Erythroblast (primary cell): Measurements from ENCODE around the gene EDNRA.

Source experiments
- DNase-seq, 2 experiments: peaks; one replicate each; lab custom pipeline; 2025; lab: John Stamatoyannopoulos, UW
- GATA1 ChIP-seq: IDR thresholded peaks from 2 replicates; pipeline ENCODE4 v1.6.1; 2011; ENCODE audit warnings: low read depth, mild to moderate bottlenecking, control low read depth, low read length, moderate library complexity
- POLR2A ChIP-seq: IDR thresholded peaks from 2 replicates; pipeline ENCODE4 v1.6.1; 2011; ENCODE audit warnings: mild to moderate bottlenecking, low read length

Gene EDNRA

GRCh38 chr4:147485167-147485566 lies 4.3 kb downstream of the EDNRA start:
- TF ChIP-seq POLR2A (no peak), GATA1 (no peak)
- no peak for DNase-seq

GRCh38 chr4:147487616-147488015 lies 6.7 kb downstream of the EDNRA start:
- no peak for DNase-seq
- TF ChIP-seq POLR2A = no peak
- TF ChIP-seq GATA1 = no peak

DNA sequence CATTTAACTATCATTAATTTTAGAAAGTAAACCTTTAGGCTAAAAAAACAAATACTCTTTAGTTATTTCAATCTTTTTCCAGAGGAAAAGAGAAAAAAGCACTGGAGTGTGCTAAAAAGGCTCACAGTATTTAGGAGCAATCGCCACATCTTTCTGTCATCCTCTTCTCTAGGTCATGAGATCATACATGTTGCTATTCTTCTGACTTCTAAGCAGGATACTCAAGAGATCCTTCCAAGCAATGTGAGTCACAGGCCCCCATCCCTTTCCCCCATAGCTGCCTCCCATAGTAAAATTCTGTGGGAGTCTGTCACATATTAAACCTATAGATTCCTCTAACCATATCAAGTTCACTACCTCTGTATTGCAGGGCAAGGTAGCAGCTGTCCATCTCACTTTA lies 7.7 kb downstream of the EDNRA start:
- no peak for TF ChIP-seq GATA1
- no peak for TF ChIP-seq POLR2A
- DNase-seq = no peak

GRCh38 chr4:147491086-147491485 lies 10.2 kb downstream of the EDNRA start:
- DNase-seq = no peak
- TF ChIP-seq POLR2A (no peak), GATA1 (no peak)

- no peak for DNase-seq
- TF ChIP-seq GATA1 (no peak), POLR2A (no peak)
These were observed 11.4 kb downstream of the EDNRA start for GRCh38 chr4:147492306-147492705.

DNA sequence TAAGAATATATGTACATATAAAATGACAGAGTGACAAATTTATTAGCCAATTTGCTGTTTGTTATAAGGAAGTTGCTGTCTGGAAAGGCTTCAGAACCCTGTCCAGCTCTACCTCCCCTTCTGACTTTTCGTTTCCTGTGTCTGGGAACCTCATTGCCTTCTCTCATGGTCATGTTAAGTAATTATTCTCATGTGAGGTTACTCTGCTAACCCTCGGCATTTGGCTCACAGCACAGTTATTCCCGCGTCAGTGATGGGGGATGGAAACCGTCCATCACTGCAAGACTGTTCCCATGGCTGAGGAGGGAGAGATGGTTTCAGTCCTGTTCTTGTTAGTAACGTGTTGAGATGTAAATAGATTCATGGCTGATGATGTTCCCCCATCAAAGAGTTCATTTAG lies 11.9 kb downstream of the EDNRA start:
- TF ChIP-seq POLR2A = no peak
- TF ChIP-seq GATA1 = no peak
- no peak for DNase-seq

DNA sequence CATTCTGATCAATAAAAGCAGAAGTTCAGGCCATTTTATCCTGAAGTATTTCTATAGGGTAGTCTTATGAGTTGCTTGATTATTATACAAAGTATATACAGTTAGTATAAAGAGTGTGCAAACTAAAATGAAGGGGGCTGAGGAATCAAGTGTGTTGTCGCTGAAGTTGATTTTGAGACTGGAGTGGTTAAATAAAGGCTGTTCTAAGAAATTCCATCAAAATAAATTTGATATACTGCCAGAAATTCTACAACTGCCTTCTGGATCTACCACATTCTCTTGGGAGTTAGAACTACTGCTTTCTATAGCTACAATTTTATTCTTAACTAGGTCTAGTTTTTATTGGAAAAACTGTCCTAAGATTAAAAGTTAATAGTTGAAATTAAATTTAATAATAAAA lies 12.4 kb downstream of the EDNRA start:
- DNase-seq = no peak
- TF ChIP-seq GATA1 (no peak), POLR2A (no peak)

DNA sequence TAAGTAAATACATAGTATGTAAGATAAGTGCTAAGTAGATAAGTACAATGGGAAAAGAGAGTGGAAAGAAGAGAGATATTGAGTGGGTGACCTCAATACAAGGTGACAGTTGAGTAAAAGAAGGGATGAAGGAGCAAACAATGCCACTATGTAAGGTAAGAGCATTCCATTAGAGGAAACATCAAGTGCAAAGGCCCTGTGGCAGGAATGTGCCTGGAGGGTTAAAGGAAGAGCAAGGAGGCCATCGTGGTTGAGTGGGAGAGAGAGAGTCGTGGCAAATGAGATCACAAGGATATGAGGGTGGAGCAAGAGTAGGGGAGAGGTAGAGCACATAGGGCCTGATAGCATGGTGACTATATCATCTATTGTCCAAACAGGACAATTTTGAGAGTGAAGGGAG lies 13.4 kb downstream of the EDNRA start:
- no peak for TF ChIP-seq GATA1
- no peak for TF ChIP-seq POLR2A
- DNase-seq = no peak

- TF ChIP-seq POLR2A (no peak), GATA1 (no peak)
- DNase-seq = no peak
These were observed 15.6 kb downstream of the EDNRA start for GRCh38 chr4:147496500-147496899.

GRCh38 chr4:147498031-147498660 lies 17.2 kb downstream of the EDNRA start:
- TF ChIP-seq POLR2A (no peak), GATA1 (no peak)
- no peak for DNase-seq

DNA sequence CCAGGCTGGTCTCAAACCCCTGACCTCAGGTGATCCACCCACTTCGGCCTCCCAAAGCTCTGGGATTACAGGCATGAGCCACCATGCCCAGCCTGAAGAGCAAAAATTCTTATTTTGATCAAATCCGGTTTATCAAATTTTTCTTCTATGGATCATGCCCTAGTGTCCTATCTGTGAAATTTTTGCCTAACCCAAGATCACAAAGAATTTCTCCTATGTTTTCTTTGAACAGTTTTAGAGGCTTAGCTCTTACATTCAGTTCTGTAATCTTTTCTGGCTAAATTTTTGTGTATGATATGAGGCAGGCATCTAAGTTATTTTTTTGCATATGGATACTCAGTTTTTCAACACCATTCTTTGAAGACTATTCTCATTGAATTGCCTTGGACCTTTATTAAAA lies 27.4 kb downstream of the EDNRA start:
- TF ChIP-seq GATA1 (no peak), POLR2A (no peak)
- DNase-seq = no peak

GRCh38 chr4:147509386-147509785 lies 28.5 kb downstream of the EDNRA start:
- no peak for DNase-seq
- TF ChIP-seq POLR2A (no peak), GATA1 (no peak)

- no peak for DNase-seq
These were observed 30.2 kb downstream of the EDNRA start for GRCh38 chr4:147510962-147511668.

DNA sequence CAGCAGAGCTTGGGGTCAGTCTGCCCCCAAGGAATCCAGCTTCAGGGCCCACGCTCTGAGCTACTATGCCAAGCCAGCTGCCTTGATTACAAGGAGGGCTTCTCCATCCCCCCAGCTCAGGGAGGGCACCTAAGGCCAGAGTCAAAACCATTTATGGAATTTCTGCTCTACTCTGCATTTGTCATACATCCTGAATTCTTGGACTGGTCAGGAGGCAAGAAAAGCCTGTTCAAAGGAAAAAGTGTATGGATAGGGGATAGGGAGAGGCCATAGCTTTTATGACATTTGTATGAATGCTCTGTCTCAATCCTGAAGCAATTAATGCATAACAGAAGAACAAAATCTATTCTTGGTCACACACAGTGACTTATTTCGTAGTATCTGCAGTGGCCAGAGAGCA lies 32.2 kb downstream of the EDNRA start:
- DNase-seq = no peak
- no peak for TF ChIP-seq POLR2A
- no peak for TF ChIP-seq GATA1

More at GRCh38 chr4:147510962-147511668, 30.2 kb downstream of the EDNRA start:
- TF ChIP-seq GATA1 = no peak
- no peak for TF ChIP-seq POLR2A

- TF ChIP-seq GATA1 (no peak), POLR2A (no peak)
- no peak for DNase-seq
These were observed 33.1 kb downstream of the EDNRA start for GRCh38 chr4:147513952-147514351.
